Omental fat pad (tissue), 4 donors: Measurements from ENCODE around the gene NDUFA8. TPM values are rescaled to one million over a fixed set of nuclear protein-coding genes. Genes with fewer than 3 reads are reported as not detected.
A peak's percentile ranks its signal among the peaks of the same experiment; 100 is the strongest.

ENCODE experiments used
- ATAC-seq: fragments of 150-250 bp; one replicate; pipeline ENCODE4 v1.9.1; 2016; ENCODE audit warnings: mild to moderate bottlenecking, moderate library complexity; ENCODE audit not compliant: low FRiP score
- DNase-seq: peaks from one replicate; pipeline ENCODE4 v3.0.0-alpha.2; 2019; ENCODE audit warnings: low spot score
- total RNA-seq, 4 donors: library from RNA; depleted of rRNA; stranded (reverse); fragments of >200 nt; gene quantifications; one replicate each; pipeline ENCODE4 v1.1.0, GENCODE V29; 2016
- TF ChIP-seq, protein P1 (sequence below), 3 donors: fragments of 450-650 bp; IDR thresholded peaks; one replicate each; pipeline ENCODE4 v1.5.1; 2016 to 2017; ENCODE audit warnings: antibody characterized with exemption in 3 of 3, mild to moderate bottlenecking in 3 of 3, moderate library complexity in 2 of 3

NDUFA8 gene
- total RNA-seq, 4 donors from 2014 or later: 22.8 to 41.7 (median 30.0) TPM

GRCh38 chr9:122132539-122132938, 27.0 kb downstream of the NDUFA8 start:
- ATAC-seq (no peak), DNase-seq (no peak)
- TF ChIP-seq, protein P1, sequence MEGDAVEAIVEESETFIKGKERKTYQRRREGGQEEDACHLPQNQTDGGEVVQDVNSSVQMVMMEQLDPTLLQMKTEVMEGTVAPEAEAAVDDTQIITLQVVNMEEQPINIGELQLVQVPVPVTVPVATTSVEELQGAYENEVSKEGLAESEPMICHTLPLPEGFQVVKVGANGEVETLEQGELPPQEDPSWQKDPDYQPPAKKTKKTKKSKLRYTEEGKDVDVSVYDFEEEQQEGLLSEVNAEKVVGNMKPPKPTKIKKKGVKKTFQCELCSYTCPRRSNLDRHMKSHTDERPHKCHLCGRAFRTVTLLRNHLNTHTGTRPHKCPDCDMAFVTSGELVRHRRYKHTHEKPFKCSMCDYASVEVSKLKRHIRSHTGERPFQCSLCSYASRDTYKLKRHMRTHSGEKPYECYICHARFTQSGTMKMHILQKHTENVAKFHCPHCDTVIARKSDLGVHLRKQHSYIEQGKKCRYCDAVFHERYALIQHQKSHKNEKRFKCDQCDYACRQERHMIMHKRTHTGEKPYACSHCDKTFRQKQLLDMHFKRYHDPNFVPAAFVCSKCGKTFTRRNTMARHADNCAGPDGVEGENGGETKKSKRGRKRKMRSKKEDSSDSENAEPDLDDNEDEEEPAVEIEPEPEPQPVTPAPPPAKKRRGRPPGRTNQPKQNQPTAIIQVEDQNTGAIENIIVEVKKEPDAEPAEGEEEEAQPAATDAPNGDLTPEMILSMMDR (IDR thresholded peaks at IDR 0.05): no peak

GRCh38 chr9:122131401-122132001, 28.1 kb downstream of the NDUFA8 start:
- DNase-seq (no peak), ATAC-seq (no peak)
- TF ChIP-seq, protein P1 (IDR thresholded peaks at IDR 0.05): no peak

- no peak for DNase-seq
- TF ChIP-seq, protein P1 (IDR thresholded peaks at IDR 0.05): no peak
- no peak for ATAC-seq
Observed at GRCh38 chr9:122130837-122131236, 28.7 kb downstream of the NDUFA8 start.

DNA sequence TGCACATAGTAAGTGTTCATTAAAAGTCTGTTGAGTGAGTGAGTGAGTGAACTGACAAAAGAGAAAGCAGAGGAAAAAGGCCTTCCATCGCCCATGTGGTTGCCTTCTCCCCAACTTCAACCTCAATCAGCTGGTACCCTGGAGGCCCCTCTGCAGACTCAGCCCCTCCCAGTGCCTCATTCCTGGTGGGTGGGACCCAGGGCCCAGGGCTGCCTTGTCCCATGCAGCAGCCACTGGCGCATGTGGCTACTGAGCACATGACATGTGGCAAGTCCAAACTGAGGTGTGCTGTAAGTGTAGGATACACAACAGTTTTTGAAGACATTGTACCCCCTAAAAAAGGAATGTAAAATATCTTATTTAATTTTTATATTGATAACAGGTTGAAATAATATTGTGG, 29.6 kb downstream of the NDUFA8 start:
- DNase-seq: no peak
- ATAC-seq: no peak
- TF ChIP-seq, protein P1 (IDR thresholded peaks at IDR 0.05): no peak

GRCh38 chr9:122128969-122129343, 30.6 kb downstream of the NDUFA8 start:
- ATAC-seq (no peak), DNase-seq (no peak)
- TF ChIP-seq, protein P1 (IDR thresholded peaks at IDR 0.05): no peak

- peak; percentile 7 for ATAC-seq
- TF ChIP-seq, protein P1 (IDR thresholded peaks at IDR 0.05): no peak
Observed at GRCh38 chr9:122128007-122128968, 31.3 kb downstream of the NDUFA8 start.

More at GRCh38 chr9:122128007-122128968, 31.3 kb downstream of the NDUFA8 start:
- DNase-seq: no peak
